Ishikawa (cell line): Measurements from ENCODE around the gene OPTN.

Experiments
- CEBPB ChIP-seq: IDR thresholded peaks from 2 replicates; pipeline ENCODE4 v1.6.1; 2012
- CREB1 ChIP-seq: IDR thresholded peaks from 2 replicates; pipeline ENCODE4 v1.6.1; 2012; ENCODE audit warnings: low read depth
- EGR1 ChIP-seq: IDR thresholded peaks from 2 replicates; pipeline ENCODE4 v1.6.1; 2012
- EP300 ChIP-seq: IDR thresholded peaks from 2 replicates; pipeline ENCODE4 v1.6.1; 2012; ENCODE audit warnings: borderline replicate concordance
- FOXM1 ChIP-seq: IDR thresholded peaks from 2 replicates; pipeline ENCODE4 v1.6.1; 2012; ENCODE audit warnings: low read depth, borderline replicate concordance
- MAX ChIP-seq: IDR thresholded peaks from 2 replicates; pipeline ENCODE4 v1.6.1; 2012
- NFIC ChIP-seq: IDR thresholded peaks from 2 replicates; pipeline ENCODE4 v1.6.1; 2012
- RAD21 ChIP-seq: IDR thresholded peaks from 2 replicates; pipeline ENCODE4 v1.6.1; 2012; ENCODE audit warnings: low read depth
- REST ChIP-seq: IDR thresholded peaks from 2 replicates; pipeline ENCODE4 v1.6.1; 2012; ENCODE audit warnings: low read depth, mild to moderate bottlenecking
- TAF1 ChIP-seq: IDR thresholded peaks from 2 replicates; pipeline ENCODE4 v1.6.1; 2012; ENCODE audit warnings: low read depth, mild to moderate bottlenecking
- TCF12 ChIP-seq: IDR thresholded peaks from 2 replicates; pipeline ENCODE4 v1.6.1; 2012; ENCODE audit warnings: low read depth
- TEAD4 ChIP-seq: IDR thresholded peaks from 2 replicates; pipeline ENCODE4 v1.6.1; 2012
- USF1 ChIP-seq: IDR thresholded peaks from 2 replicates; pipeline ENCODE4 v1.6.1; 2012
- YY1 ChIP-seq: IDR thresholded peaks from 2 replicates; pipeline ENCODE4 v1.6.1; 2012; ENCODE audit warnings: low read depth
- ZBTB7A ChIP-seq: IDR thresholded peaks from 2 replicates; pipeline ENCODE4 v1.6.1; 2012; ENCODE audit warnings: low read depth

The OPTN gene

GRCh38 chr10:13091801-13092200 is 8.2 kb upstream of the OPTN start:
- TF ChIP-seq MAX (no peak), YY1 (no peak), TEAD4 (no peak), REST (no peak), TAF1 (no peak), NFIC (no peak), CREB1 (no peak), RAD21 (no peak), TCF12 (no peak), EGR1 (no peak), ZBTB7A (no peak), EP300 (no peak), USF1 (no peak), FOXM1 (no peak), CEBPB (no peak)

- no peak for TF ChIP-seq MAX
- no peak for TF ChIP-seq TCF12
- TF ChIP-seq RAD21: no peak
- TF ChIP-seq ZBTB7A: no peak
- no peak for TF ChIP-seq REST
- TF ChIP-seq NFIC: no peak
- no peak for TF ChIP-seq USF1
- TF ChIP-seq YY1: no peak
- no peak for TF ChIP-seq CREB1
- no peak for TF ChIP-seq FOXM1
- no peak for TF ChIP-seq TAF1
These were observed 7.5 kb upstream of the OPTN start for GRCh38 chr10:13092291-13093102.

GRCh38 chr10:13095094-13095493 is 4.9 kb upstream of the OPTN start:
- TF ChIP-seq TEAD4: no peak
- no peak for TF ChIP-seq NFIC
- TF ChIP-seq USF1: no peak
- no peak for TF ChIP-seq EP300
- TF ChIP-seq YY1: no peak
- no peak for TF ChIP-seq MAX
- TF ChIP-seq REST: no peak
- TF ChIP-seq ZBTB7A: no peak
- TF ChIP-seq TCF12: no peak
- no peak for TF ChIP-seq FOXM1
- TF ChIP-seq TAF1: no peak
- TF ChIP-seq CEBPB: no peak
- no peak for TF ChIP-seq RAD21
- TF ChIP-seq CREB1: no peak
- TF ChIP-seq EGR1: no peak
